Tibial nerve (tissue), 3 donors: ENCODE data around the gene COPG2.

ENCODE experiments used
- CTCF ChIP-seq, 5 experiments: fragments of 200-600 bp in 3 of 5; fragments of 450-650 bp in 2 of 5; sonication (generic) in 3 of 5; IDR thresholded peaks; one replicate each; pipeline ENCODE4 v1.5.1; 2016 to 2019; ENCODE audit warnings: antibody characterized with exemption in 5 of 5, mild to moderate bottlenecking in 3 of 5, moderate library complexity in 2 of 5
- POLR2A ChIP-seq, 2 donors: fragments of 450-650 bp; IDR thresholded peaks; one replicate each; pipeline ENCODE4 v1.6.1; 2017; ENCODE audit warnings: antibody characterized with exemption in 2 of 2, mild to moderate bottlenecking in 2 of 2, moderate library complexity in 2 of 2

- TF ChIP-seq CTCF (IDR thresholded peaks at IDR 0.05) = no peak
- TF ChIP-seq POLR2A (IDR thresholded peaks at IDR 0.05) = no peak
Measured at GRCh38 chr7:130566898-130567280, 101.7 kb downstream of the COPG2 start.
